ENCODE measurements around the gene NLRC4.
"Not testable (repeated sequence)": the region's sequence is repeated elsewhere in the genome, so short reads cannot be mapped to it uniquely, and the experiment has no call there.

The NLRC4 gene

GRCh38 chr2:32264422-32265105, at the start of gene NLRC4:
Gene NLRC4 (minus strand): TSS chr2:32264886. CDS start chr2:32256775, 8,111 bp downstream.
- DNase-seq, result peak in 1 of 14 donors; percentile 13

- no peak for DNase-seq
These were observed 45.9 kb upstream of the NLRC4 start for GRCh38 chr2:32310577-32310976.

DNA sequence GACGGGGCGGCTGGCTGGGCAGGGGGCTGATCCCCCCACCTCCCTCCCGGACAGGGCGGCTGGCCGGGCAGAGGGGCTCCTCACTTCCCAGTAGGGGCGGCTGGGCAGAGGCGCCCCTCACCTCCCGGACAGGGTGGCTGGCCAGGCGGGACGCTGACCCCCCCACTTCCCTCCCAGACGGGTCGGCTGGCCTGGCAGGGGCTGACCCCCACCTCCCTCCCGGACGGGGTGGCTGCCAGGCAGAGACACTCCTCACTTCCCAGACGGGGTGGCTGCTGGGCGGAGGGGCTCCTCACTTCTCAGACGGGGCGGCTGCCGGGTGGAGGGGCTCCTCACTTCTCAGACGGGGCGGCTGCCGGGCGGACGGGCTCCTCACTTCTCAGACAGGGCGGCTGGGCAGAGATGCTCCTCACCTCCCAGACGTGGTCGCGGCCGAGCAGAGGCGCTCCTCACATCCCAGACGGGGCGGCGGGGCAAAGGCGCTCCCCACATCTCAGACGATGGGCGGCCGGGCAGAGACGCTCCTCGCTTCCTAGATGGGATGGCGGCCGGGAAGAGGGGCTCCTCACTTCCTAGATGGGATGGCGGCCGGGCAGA, 29.4 kb upstream of the NLRC4 start:
- not testable (repeated sequence) for DNase-seq

GRCh38 chr2:32293493-32293892, 28.8 kb upstream of the NLRC4 start:
- DNase-seq, result not testable (repeated sequence)

DNA sequence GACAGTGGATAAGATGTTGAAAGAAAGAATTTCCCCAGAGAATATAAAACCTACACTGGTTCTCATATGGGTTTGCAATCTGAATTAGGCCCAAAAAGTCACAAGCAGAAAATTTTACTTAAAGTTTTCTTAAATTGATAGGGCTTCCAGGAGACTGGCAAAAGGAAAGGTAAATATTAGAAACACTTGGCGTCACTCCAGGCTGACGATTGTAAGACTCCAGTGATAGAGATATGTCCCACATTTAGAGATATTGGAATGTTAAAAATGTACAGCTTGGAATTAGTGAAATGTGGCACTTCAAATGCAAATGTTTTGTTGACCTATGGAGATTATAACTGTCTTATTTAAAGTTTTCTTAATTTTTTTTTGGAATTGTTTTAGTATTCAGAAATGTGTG, 27.1 kb upstream of the NLRC4 start:
- DNase-seq, result no peak

DNA sequence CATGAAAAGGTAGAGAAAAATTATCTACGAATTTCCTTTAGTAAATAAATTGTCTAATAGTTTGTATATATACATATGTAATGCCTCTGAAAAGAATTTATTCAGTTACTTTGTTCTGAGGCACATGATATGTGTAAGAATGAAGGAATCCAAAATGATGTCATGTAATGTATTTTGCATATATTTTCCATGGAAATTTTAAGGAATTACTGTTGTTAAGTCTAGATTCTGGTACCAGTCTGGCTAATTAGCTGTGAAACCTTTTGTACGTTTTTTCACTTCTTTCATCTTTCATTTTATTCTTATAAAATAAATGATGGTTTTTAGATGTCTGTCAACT, 25.3 kb upstream of the NLRC4 start:
- no peak for DNase-seq

- no peak for DNase-seq
These were observed 24.7 kb upstream of the NLRC4 start for GRCh38 chr2:32289165-32289999.

GRCh38 chr2:32284321-32284720, 19.6 kb upstream of the NLRC4 start:
- no peak for DNase-seq

DNA sequence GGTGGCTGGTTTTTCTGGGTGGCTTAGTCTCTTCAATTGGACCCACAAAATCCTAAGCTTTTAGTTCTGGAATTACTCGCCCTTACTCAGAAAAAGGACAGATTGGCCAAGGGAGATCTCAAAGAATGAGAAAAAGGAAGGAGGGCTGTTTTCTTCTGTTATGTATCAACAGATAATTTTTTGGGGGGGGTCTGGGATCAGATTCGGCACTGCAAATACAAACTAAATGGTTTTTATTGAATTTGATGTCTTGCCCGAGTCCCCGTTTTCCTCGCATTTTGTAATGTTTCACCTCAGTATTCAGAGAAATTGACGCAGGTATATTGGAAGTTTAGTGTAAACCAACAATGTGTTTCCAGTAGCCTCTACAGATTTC, 13.8 kb upstream of the NLRC4 start:
- no peak for DNase-seq

DNA sequence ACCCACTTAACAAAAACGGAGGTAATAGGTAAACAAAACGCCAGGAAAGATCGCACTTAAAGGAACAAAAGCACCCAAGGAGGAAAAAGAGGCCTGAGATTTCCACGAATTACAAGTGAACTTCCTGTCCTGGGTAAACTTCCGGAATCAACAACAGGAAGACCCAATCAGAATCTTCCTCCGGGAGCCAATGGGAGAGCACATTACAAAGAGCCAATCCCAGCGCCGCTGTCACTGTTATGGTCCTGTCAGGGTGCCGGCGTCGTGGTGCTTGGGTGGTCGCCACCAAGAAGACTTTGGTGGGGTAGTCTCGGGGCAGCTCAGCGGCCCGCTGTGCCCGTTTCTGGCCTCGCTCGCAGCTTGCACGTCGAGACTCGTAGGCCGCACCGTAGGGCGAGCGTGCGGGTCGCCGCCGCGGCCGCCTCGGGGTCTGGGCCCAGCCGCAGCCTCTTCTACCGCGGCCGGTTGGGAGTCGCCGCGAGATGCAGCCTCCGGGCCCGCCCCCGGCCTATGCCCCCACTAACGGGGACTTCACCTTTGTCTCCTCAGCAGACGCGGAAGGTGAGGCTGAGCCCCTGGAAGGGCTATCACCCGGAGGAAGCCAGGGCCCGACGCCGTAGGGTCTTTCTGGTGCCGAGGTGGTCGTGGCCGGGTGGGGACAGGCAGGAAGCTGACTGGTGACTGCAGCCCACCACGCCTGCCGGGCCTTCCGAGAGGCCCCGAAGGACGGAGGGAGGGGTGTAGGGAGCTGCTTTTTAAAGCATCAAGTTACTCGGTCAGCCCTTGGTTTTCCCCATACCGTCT, 13.2 kb upstream of the NLRC4 start, which contains the start of gene YIPF4:
Gene YIPF4 (plus strand): TSS at position 231 of the 804 bp plus-strand sequence. CDS start 252 bp downstream, at position 483.
- peak; percentile 37 to 90 (median 86) for DNase-seq

GRCh38 chr2:32277363-32277673, 12.6 kb upstream of the NLRC4 start:
- DNase-seq, result no peak

- not testable (repeated sequence) for DNase-seq
These were observed 11.1 kb upstream of the NLRC4 start for GRCh38 chr2:32275790-32276189.

- DNase-seq, result no peak
These were observed 9.6 kb upstream of the NLRC4 start for GRCh38 chr2:32274289-32274688.

DNA sequence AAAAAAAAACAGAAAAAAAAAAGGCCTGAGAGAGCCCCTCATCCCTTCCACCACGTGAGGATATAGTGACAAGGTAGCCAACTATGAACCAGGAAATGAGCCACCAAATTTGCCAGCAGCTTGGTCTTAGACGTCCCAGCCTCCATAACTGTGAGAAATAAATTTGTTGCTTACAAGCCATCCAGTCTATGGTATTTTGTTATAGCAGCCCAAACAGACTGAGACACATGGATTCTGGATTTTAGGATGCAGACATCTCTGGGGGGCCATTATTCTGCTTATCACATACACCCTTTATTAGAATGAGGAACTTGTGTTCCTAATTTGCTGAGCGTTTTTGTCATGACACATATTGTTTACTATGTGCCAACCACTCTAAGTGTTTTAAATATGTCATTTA, 7.6 kb upstream of the NLRC4 start:
- DNase-seq, result no peak

GRCh38 chr2:32271063-32271462, 6.4 kb upstream of the NLRC4 start:
- DNase-seq, result no peak

DNA sequence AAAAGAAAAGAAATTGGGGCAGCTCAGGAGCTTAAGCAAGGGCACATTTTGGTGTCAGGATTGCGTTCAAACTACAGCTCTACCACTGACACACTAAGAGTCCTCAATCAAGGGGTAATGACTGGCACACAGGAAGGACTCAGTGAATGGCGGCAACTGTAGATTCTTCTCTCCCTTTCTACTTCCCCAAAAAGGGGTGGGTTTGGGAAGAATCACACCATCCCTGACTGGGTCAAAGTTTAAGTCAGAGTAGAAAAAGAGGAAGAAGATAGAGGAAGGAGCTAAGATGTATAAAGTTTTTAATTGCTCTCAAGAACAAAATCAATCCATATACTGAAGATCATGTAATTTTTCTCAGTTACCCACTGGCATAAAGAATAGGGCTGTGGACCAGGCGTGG, 2.6 kb downstream of the NLRC4 start:
- peak in 2 of 14 donors; percentile 4 to 9 for DNase-seq

DNA sequence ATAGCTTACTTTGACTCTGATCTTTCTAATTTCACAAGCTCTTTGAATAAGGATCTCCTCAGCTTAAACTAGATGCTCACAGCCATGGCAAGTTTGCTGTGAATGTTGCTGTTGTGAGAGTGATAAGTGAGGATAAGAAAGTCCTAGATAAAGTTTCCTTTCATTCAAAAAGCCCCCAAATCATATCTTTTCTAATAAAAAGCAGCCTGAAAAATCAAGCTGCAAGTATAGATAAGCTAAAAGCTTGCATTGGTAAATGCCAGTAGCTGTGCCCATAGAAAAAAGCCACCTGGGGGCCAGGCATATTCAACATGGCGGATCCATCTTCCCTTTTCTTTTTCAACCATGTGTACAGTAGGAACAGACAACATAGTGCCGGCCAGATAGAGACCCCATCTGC, 4.3 kb downstream of the NLRC4 start:
- DNase-seq, result no peak

DNA sequence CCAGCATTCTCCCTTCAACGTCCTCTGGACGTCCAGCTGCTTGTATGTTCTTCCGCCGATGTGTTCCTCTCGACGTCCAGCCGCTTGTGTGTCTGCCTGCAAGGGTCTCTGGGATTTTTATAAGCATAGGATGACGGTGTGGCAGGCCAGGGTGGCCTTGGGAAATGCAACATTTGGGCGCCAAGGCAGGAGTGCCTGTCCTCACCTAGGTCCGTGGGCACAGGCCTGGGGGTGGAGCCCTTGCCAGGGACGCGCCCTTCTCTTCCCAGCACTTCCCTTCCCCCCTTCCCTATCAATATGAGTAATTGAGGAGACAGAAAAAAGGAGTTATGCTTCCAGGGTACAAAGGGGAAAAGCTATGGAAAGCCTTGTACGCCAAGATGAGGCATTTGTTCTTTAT, 6.4 kb downstream of the NLRC4 start:
- DNase-seq, result no peak

GRCh38 chr2:32250290-32250689, 14.4 kb downstream of the NLRC4 start:
- DNase-seq, result no peak

DNA sequence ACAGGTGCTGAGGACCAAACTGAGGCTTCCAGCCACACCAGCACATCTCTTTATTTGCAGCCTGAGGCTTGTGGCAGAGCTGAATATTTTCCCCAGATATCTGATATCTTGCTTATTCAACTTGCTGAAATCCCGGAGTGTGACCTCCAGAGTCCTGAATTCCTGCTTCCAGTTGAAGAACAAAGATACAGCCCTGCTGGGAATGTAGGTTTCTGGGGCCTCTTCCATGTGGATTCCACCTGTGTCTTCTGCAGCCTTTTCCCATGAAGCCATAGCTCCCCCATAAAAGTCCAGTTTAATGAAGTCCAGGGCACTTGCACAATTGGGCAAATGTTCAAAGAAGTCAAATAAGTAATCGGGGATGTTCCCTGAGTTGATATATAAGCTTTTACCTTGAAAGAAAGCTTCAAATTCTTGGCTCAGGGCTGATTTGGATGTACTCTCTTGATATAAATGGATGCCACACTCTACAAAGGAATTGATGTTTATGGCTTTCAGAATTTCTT, 14.9 kb downstream of the NLRC4 start:
- no peak for DNase-seq

- DNase-seq, result no peak
These were observed 16.4 kb downstream of the NLRC4 start for GRCh38 chr2:32248299-32248698.

DNA sequence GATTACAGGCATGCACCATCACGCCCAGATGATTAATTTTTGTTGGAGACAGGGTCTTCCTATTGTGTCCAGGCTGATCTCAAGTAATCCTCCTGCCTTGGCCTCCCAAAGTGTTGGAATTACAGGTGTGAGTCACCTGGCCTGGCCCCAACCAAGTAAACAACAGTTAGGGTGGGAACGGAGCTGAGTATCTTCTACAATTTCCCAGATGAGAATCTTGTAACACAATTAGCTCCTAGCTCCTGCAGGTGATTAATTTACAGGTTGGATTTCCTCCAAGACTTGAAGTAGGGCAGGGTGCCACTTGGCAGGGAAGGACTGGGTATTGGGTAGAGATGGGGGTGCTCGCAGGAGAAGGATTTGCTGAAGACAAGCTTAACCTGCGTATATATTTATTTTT, 17.8 kb downstream of the NLRC4 start:
- no peak for DNase-seq

DNA sequence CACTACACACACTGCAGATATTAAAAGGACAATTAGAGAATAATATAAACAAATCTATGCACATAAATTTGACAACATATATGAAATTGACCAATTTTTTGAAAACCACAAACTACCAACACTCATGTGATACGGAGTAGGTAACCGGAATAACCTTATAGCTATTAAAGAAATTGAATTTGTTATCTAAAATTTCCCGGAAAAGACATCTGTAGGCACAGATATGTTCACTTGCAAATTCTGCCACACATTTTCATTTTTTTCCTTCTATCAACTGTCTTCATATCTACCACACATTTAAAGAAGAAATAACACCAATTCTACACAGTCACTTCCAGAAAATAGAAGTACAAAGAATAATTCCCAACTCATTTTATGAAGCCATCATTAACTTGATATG, 22.4 kb downstream of the NLRC4 start:
- DNase-seq, result no peak
